OCI-LY1 (cell line): ENCODE measurements around the gene ARHGEF17.

Experiments
- CTCF ChIP-seq: fragments of 200-600 bp; sonication (generic), shearing (Covaris generic); IDR thresholded peaks from 2 replicates; pipeline ENCODE4 v1.5.1; 2017; ENCODE audit warnings: mild to moderate bottlenecking, antibody characterized with exemption, low read length, moderate library complexity, mixed read lengths
- EZH2 ChIP-seq: fragments of 200-600 bp; sonication (generic), shearing (Covaris generic); IDR thresholded peaks from 2 replicates; pipeline ENCODE4 v1.8.0; 2017; ENCODE audit warnings: borderline replicate concordance, mixed run types, mild to moderate bottlenecking, antibody characterized with exemption, low read length, moderate library complexity, mixed read lengths

- TF ChIP-seq CTCF (no peak), EZH2 (no peak)
These were observed 94.1 kb downstream of the ARHGEF17 start for GRCh38 chr11:73401924-73402833.
